CMK (cell line): Measurements from ENCODE around the gene KLF3.
A peak's percentile ranks its signal among the peaks of the same experiment; 100 is the strongest.

Experiments used
- DNase-seq: peaks from one replicate; pipeline ENCODE4 v3.0.0-alpha.2; 2010; ENCODE audit warnings: low read depth

The KLF3 gene

GRCh38 chr4:38698176-38698575 is 34.2 kb downstream of the KLF3 start:
- DNase-seq = no peak

DNA sequence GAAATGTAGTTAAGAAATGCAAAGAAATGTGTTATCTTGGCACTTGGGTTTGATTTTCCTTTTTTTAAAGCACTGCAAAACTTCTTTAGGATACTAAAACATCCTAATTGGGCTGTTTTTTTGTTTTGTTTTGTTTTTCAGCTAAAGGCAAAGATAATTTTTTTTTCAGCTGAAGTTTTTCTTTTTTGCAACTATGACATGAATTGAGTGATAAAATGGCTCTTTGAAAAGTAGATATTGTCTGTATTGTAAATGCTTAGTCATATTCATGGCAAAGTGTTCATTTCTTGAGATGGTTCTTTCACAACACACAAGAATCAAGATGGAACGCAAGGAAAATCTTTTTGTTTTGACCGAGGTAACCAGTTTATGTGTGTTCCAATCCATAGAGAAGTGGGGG is 35.1 kb downstream of the KLF3 start:
- DNase-seq = no peak

DNA sequence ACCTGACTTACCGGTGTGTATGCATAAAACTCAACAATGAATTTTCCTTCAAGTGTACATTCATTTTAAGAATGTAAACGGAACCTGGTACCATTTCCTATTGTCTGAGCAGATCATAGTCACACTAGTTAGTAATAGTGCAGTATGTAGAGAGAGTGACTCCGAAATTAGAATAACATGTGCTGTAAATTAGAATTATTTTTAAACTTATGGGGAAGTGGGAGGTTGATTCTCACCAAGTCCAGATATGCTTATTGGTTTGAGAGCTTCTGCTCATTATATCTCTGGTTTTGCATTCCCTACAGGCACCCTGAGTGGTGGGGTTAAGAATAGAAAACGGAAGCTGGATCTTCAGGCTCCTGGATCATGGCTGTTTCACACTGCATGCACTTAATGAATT is 39.6 kb downstream of the KLF3 start:
- DNase-seq = no peak

- no peak for DNase-seq
Observed at GRCh38 chr4:38704622-38705154, 40.7 kb downstream of the KLF3 start.

DNA sequence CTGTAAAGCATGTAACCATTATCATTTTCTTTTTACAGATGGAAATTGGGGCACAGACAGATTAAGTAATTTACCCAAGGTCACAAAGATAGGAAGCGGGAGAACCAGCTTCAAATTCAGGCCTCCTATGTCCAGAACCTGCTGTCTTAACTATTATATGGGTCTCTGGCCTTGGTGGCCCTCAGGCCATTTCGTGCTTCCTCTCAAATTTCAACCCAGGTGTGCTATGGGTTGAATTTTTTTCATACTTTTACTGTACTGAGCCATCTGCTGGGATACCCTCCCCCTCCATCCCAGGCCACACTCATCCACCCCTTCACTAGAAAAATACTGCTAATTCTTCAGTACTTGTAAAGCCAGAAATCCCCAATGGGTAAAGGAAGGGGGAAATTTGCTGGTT is 42.3 kb downstream of the KLF3 start:
- DNase-seq = no peak

DNA sequence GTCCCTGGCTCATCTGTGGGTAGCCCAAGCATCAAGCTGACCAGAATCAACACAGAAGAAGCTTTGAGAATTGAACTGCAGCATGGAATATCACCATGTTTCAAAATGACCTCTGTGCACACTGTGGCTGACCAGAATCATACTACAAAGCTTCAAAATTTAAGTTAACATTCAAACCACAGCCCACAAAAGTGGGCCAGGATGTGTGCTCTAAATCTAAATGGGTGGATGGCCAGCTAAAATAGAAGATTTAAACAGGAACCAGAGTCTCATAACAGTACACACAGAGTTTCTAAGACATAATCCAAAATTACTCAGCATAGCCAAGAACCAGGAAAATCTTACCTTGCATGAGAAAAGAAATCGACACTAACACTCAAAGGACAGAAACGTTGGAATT is 46.1 kb downstream of the KLF3 start:
- DNase-seq = no peak

- no peak for DNase-seq
Observed at GRCh38 chr4:38711066-38711465, 47.1 kb downstream of the KLF3 start.

GRCh38 chr4:38715050-38715449 is 51.1 kb downstream of the KLF3 start:
- no peak for DNase-seq

- DNase-seq = no peak
Observed at GRCh38 chr4:38716256-38716655, 52.3 kb downstream of the KLF3 start.

- DNase-seq = no peak
Observed at GRCh38 chr4:38717604-38718003, 53.6 kb downstream of the KLF3 start.

DNA sequence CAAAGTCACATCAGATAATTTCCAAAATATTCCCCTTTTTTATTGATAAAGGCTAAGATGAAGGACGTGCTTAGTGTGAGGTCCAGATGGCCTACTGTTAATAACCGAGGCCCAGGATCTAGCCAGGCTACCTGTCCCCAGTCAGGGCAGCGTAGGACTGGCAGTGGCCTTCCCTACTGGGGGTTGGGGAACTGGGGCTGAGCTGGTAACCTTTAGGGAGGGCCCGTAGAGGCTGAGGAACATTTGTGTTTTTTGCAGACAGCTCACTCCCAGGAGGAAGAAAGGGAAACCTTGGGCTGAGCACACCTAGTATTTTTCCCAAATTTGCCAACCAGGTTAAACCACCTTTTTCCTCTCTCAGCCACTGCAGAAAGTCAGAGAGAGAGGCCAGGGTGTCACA is 59.1 kb downstream of the KLF3 start:
- no peak for DNase-seq

GRCh38 chr4:38723726-38724474 is 59.9 kb downstream of the KLF3 start:
- DNase-seq = no peak

- DNase-seq = no peak
Observed at GRCh38 chr4:38724475-38724808, 60.4 kb downstream of the KLF3 start.

DNA sequence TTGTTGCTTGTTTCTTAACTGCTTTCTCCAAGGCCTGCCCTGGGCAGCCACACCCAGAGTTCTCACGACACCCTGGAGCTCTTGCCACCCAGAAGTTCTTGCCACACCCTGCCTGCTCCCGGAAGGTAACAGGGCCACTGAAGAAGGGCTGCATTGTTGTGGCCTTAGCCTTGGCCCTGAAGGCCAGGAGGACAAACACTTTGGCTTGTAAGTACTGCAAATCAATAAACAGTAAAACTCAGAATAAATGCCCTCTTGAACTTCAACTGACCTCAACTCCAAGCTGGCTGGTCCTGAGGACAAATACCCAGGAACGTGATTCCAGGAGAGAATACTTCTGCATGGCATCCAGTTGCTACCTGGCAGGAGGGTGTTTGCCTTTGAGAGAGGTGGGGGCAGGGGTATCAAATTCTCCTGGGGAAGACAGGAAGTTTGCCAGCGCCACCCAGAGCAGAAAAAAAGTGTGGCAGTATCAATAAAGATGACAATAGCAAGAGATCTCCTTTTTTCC is 64.7 kb downstream of the KLF3 start:
- no peak for DNase-seq

DNA sequence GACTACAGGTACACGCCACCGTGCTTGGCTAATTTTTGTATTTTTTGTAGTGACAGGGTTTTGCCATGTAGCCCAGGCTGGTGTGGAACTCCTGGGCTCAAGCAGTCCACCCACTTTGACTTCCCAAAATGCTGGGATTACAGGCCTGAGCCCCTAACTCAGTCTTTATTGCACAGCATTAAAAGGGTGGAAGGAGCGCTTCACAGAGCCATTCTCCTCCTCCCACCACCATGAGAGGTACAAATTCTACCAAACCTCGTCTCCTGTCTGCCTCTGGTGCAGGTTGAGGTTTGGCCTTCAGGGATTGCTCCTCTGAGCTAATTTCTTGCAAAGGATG is 66.5 kb downstream of the KLF3 start:
- DNase-seq = no peak

- DNase-seq = peak; percentile 51
Observed at GRCh38 chr4:38730830-38731646, 67.0 kb downstream of the KLF3 start.

GRCh38 chr4:38733663-38734062 is 69.7 kb downstream of the KLF3 start:
- DNase-seq = no peak

DNA sequence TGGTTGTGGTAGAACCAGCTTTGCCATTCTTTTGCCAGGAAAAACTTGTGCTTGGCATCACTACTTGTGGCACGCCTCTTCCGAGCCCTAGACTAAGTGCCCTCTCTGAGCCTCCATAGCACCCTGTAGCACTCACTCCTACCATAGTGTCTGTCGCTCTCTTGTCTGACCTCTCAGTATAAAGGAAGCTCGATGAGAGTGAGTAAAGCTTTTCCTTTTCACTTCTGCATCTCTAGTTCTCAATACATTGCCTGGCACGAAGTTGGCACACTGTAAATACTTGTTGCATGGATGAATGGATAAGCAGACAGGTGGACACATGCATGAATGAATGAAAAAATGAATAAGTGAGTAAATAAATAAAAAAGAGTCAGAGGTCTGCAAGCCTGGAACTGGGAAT is 70.4 kb downstream of the KLF3 start:
- DNase-seq = no peak

DNA sequence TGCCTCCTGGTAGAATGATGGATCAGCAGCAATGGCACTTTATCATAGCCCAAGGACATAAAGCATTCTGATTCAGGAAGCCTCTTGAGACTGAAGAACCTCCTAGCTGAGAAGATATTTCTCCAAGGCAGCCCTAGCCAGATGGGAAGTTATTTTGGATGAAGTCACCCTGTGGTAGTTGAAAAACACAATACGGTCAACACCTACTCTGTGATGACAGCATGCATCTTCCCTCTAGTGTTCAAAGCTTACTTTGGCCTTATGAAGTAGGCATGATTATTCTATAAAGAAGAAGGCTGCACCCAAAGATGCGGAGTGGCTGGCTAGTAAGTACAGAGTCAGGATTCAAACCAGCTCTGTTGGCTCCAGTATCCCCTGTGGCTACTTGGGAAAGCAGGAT is 70.9 kb downstream of the KLF3 start:
- DNase-seq = no peak

GRCh38 chr4:38735870-38736269 is 71.9 kb downstream of the KLF3 start:
- no peak for DNase-seq

DNA sequence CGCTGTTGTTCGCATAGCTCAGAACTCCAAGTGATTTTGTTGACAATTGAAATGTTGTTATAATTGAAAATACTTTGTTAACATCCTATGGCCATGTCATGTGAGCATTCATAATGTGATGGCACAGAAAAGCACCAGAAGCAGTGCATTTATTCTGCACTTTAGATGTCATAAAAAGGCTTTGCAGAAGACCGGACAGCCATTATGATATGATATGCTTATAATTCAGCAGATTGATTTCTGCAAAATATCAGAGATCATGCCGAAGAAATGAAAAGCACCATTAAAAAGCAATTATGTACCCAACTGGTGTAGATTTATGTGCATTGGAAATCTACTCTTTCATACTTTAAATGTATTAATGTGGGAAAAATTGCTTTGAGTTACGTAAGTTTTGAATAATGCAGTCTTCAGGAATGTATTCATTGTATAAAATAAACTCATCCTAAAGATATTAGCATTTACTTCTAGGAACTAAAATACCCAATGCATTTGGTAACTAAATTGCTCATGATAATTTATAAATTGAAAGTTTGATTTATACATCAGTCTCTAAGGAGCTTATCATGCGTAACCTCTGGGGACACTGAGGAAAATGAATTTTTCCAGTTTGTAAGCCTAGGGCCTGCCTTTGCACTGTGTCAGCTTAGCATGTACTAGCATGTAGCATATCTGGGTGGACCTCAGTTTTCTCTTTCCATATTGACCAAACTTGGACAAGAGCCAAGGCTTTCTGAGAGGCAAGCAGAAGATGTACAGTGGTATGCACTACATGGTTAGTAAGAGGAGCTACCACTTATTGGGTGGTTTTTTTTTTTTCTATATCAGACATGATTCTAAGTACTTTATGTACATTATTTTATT is 75.2 kb downstream of the KLF3 start:
- DNase-seq = no peak

- no peak for DNase-seq
Observed at GRCh38 chr4:38740303-38740702, 76.3 kb downstream of the KLF3 start.
